CD4-positive, alpha-beta T cell treated with Interleukin-15 for 4 hours (primary cell): Measurements from ENCODE around the gene MCOLN1.
"Not testable (repeated sequence)": the region's sequence is repeated elsewhere in the genome, so short reads cannot be mapped to it uniquely, and the experiment has no call there.

Experiments
- DNase-seq: peaks from one replicate; pipeline ENCODE4 v3.0.0-alpha.2; 2020; ENCODE audit warnings: low spot score

Gene MCOLN1

DNA sequence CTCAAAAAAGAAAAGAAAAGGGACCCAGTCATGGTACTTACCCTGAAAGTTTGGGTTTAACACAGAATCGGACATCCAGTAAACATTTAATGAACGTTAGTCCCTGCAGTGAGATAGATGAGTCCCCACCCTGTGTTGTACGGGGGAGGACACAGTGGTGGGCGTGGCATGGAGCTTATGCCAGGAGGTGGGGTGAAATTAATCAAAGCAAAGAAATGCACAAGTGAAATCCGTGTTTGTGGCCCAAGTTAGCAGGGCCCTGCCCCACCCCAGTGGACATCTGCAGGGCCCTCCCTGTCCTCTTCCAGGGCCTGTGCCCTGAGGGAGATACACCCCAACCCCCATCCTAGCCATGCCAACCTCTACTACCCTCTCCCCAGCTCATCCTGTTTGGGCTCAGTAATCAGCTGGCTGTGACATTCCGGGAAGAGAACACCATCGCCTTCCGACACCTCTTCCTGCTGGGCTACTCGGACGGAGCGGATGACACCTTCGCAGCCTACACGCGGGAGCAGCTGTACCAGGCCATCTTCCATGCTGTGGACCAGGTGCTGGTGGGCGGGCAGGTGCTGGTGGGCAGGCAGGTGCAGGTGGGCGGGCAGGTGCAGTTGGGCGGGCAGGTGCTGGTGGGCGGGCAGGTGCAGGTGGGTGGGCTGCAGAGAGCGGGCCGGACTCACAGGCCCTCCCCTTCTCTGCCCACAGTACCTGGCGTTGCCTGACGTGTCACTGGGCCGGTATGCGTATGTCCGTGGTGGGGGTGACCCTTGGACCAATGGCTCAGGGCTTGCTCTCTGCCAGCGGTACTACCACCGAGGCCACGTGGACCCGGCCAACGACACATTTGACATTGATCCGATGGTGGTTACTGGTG is 3.9 kb downstream of the MCOLN1 start:
- DNase-seq: no peak

DNA sequence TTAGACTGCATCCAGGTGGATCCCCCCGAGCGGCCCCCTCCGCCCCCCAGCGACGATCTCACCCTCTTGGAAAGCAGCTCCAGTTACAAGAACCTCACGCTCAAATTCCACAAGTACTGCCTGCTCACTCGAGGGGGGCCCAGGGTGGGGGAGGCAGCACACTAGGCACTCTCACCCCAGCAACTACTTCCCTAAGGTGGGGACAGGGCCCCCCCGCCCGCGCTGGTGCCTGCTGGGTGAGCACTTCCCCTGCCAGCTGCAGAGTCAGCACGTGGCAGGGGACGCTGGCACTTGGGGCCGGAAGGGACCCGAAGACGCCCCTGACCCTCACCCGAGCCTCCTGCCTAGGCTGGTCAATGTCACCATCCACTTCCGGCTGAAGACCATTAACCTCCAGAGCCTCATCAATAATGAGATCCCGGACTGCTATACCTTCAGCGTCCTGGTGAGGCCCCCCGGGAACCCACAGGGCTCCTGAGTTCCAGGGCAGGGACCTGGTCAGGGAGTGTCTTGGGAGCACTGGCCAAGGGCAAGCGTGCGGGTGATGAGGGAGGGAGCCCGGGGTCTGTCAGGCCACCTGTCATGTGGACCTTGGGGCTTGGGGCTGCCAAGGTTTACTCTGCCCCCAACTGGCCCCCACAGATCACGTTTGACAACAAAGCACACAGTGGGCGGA is 5.2 kb downstream of the MCOLN1 start:
- DNase-seq: no peak

- DNase-seq: no peak
Measured at GRCh38 chr19:7528192-7528519, 5.7 kb downstream of the MCOLN1 start.

DNA sequence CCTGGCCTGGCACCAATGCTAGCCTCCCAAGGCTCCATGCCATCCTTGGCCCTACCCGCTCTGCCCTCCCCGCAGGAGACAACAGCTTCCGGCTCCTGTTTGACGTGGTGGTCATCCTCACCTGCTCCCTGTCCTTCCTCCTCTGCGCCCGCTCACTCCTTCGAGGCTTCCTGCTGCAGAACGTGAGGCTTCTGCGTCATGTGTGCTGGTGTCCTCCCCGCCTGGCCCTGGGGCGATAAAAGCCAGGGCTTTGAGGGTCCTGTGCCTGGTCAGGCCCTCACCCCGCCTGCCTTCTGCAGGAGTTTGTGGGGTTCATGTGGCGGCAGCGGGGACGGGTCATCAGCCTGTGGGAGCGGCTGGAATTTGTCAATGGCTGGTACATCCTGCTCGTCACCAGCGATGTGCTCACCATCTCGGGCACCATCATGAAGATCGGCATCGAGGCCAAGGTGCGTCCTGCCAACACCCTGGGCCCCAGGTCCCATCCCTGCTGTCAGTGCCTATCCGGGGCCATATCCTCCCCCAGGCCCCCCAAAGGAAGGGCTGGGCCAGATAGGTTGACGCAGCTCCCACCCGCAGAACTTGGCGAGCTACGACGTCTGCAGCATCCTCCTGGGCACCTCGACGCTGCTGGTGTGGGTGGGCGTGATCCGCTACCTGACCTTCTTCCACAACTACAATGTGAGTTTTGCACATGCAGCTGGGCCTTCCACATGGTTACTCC is 6.3 kb downstream of the MCOLN1 start:
- DNase-seq: no peak

DNA sequence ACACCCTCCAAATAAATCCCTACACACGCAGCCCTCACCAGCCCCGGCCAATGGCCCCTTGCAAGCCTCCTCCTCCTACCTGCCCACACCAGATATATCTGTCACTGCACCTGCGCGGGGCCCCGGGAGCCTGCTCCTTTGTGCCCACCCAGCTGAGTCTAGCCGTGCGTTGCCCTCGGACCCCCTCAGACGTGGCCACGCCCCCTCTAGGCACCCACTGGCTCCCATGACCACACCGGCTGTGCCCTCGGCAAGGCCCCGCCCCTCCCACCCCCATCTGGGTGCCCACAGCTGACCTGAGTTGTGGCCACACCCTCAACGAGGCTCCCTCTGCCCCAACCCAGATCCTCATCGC is 6.8 kb downstream of the MCOLN1 start:
- DNase-seq: no peak

- DNase-seq: no peak
Measured at GRCh38 chr19:7529610-7530490, 7.4 kb downstream of the MCOLN1 start.

GRCh38 chr19:7533281-7533885 is 11.0 kb downstream of the MCOLN1 start:
- DNase-seq: no peak

DNA sequence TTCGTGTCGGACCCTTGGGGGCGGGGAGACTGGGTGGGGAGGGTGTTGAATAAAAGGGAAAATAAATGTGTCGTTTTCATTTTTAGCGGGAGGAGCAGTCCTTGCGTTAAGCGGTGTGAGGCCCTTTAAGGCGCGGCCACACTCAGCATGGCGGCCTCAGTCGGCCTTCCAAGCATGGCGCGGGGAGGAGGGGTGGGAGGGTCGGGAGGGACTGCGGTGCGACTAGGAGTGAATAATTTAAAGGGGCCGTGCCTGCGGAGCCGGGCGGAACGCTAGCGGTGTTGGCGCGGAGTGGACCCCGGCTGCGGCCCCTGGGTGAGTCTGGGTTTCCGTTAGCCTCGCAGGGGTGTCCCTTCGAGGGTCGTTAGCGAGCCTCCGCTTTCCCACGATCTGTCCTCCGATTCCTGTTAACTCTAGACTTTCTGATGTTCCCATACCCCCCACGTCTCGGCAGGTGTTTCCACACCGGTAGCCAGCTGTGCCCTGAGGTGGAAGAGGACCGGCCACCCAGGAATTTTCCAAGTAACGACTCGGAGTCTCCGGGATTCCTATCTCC is 11.6 kb downstream of the MCOLN1 start:
- DNase-seq: peak; percentile 87

GRCh38 chr19:7534531-7535046 is 12.2 kb downstream of the MCOLN1 start:
- DNase-seq: peak; percentile 22

- peak; percentile 88 for DNase-seq
Measured at GRCh38 chr19:7535047-7535997, 12.9 kb downstream of the MCOLN1 start, which contains the start of gene PNPLA6. PNPLA6 (plus strand) TSS chr19:7535717; CDS start chr19:7535789, 72 bp downstream.

- no peak for DNase-seq
Measured at GRCh38 chr19:7535998-7536695, 13.7 kb downstream of the MCOLN1 start.

DNA sequence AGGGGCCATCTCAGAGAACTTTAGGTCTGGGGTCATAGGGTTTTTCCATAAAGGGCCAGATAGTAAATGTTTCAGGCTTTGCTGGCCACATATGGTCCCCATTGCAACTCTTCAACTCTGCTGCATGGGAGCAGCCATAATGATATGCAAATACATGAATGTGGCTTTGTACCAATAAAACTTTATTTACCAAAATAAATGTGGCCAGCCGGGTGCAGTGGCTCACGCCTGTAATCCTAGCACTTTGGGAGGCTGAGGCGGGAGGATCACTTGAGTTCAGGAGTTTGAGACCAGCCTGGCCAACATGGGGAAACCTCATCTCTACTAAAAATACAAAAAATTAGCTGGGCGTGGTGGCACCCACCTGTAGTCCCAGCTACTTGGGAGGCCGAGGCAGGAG is 16.6 kb downstream of the MCOLN1 start:
- DNase-seq: not testable (repeated sequence)

DNA sequence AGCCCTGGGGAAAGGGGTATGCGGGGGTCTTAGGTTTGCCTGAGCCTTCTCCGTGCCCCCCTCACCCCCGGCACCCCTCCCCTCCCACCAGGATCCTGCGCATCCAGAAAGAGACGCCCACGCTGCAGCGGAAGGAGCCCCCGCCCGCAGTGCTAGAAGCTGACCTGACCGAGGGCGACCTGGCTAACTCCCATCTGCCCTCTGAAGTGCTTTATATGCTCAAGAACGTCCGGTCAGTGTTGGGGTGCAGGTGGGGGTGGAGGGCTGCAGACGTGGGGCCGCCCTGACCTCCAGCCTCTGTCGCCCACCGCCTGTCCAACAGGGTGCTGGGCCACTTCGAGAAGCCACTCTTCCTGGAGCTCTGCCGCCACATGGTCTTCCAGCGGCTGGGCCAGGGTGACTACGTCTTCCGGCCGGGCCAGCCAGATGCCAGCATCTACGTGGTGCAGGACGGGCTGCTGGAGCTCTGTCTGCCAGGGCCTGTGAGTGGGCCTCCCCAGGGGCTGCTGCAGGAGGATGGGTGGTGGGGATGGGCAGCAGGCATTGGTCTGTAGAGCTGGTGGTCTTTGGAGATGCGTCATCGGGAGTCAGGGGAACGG is 17.5 kb downstream of the MCOLN1 start:
- DNase-seq: no peak

DNA sequence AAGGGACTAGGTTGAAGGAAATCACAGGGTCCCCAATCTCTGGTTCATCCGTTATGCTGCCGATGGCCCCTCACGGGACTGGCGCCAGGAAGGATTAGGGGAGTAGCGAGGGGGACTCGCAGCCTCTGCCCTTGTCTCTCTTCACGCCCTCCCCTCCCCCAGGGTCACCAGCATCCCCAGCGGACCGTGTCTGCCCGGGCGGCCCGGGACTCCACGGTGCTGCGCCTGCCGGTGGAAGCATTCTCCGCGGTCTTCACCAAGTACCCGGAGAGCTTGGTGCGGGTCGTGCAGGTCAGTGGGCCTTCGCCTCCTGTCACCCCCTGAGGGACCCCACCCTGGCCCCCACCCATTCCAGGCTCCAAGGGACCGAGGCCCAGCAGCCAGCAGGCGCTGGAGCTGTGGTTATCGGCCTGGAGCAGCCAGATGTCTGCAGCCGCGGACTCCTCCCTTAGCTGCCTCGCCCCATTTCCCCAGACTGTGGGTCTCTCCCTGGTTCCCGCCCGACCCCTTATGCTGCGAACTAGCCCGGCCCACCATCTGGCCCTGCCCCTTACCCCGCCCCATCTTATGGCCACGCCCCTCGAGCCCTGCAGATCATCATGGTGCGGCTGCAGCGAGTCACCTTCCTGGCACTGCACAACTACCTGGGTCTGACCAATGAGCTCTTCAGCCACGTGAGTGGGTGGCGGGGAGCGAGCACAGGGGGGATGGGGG is 18.5 kb downstream of the MCOLN1 start:
- DNase-seq: no peak

- no peak for DNase-seq
Measured at GRCh38 chr19:7541475-7541824, 19.0 kb downstream of the MCOLN1 start.

GRCh38 chr19:7541828-7542443 is 19.5 kb downstream of the MCOLN1 start:
- no peak for DNase-seq

- DNase-seq: no peak
Measured at GRCh38 chr19:7542556-7543348, 20.3 kb downstream of the MCOLN1 start.
